HAP-1 (cell line): ENCODE results near the gene BMP7.
"Not testable (repeated sequence)": the region's sequence is repeated elsewhere in the genome, so short reads cannot be mapped to it uniquely, and the experiment has no call there.

ENCODE experiments used
- DNase-seq, 2 experiments: peaks; one replicate each; pipeline ENCODE4 v3.0.0-alpha.2; 2016 to 2020; ENCODE audit warnings: low spot score in 2 of 2
- H3K27me3 ChIP-seq: fragments of 250-450 bp; sonication (Bioruptor Pico); 2 replicates; pipeline ENCODE4 v1.5.1; 2020; ENCODE audit warnings: low read depth, mild to moderate bottlenecking, moderate library complexity
- H3K36me3 ChIP-seq: fragments of 250-450 bp; sonication (Bioruptor Pico); replicated peaks from 2 replicates; pipeline ENCODE4 v1.5.1; 2020; ENCODE audit warnings: mild to moderate bottlenecking
- H3K4me1 ChIP-seq: fragments of 250-450 bp; sonication (Bioruptor Pico); 2 replicates; pipeline ENCODE4 v1.5.1; 2020; ENCODE audit warnings: mild to moderate bottlenecking
- H3K4me3 ChIP-seq: fragments of 250-450 bp; sonication (Bioruptor Pico); 2 replicates; pipeline ENCODE4 v1.5.1; 2020; ENCODE audit warnings: mild to moderate bottlenecking, moderate library complexity
- H3K9me3 ChIP-seq: fragments of 250-450 bp; sonication (Bioruptor Pico); 2 replicates; pipeline ENCODE4 v1.5.1; 2020; ENCODE audit warnings: mild to moderate bottlenecking, moderate library complexity
- in situ Hi-C: fragments of 300-500 bp; cut with MboI; formaldehyde crosslinking; loops from 3 replicates; pipeline ENCODE4 v1.14.3; 2020; ENCODE audit warnings: low sequenced_read_pairs, inconsistent platforms, mixed read lengths

The BMP7 gene

DNA sequence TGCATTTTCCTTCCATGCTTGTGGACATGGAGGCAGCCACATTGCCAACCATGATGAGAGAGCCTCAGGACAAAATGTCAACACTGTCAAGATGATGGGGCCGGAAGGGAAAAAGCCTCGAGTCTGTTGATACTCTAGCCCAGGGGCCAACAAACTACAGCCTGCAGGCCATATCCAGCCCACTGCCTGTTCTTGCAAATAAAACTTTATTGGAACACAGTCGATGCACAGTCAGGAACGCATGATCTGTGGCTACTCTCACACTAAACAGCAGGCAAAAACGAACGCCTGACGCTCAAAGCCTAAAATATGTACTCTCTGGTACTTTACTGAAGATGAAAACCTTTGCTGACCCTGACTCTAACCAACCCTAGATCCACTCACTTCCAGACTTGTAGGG, 72.3 kb downstream of the BMP7 start:
- no peak for DNase-seq
- in situ Hi-C loops = no loop called here
- Histone ChIP-seq H3K36me3 (no peaks in the 10 kb centered on the region), H3K9me3 (no peaks in the 10 kb centered on the region), H3K4me3 (no peak overlapping the region), H3K27me3 (no peaks in the 10 kb centered on the region), H3K4me1 (no peaks in the 10 kb centered on the region)

DNA sequence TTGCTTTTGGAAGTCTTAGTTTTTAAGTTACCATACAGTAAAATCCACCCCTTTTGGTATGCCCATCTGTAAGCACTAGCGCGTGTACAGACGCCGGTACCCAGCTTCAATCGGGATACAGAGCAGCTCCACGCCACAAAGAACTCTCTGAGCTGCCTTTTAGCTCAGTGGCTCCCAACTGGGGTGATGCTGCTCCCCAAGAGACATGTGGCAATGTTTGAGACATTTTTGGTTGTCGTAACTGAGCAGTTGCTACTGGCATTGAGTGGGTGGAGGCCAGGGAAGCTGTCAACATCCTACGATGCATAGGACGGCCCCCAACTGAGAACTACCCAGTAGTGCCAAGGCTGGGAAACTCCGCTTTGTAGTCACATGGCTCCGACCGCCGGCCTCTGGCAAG, 73.3 kb downstream of the BMP7 start:
- H3K27me3 ChIP-seq = no peaks in the 10 kb centered on the region
- no peaks in the 10 kb centered on the region for H3K9me3 ChIP-seq
- no peaks in the 10 kb centered on the region for H3K36me3 ChIP-seq
- no peak for DNase-seq
- in situ Hi-C loops = no loop called here
- no peak overlapping the region for H3K4me3 ChIP-seq
- H3K4me1 ChIP-seq = no peaks in the 10 kb centered on the region

DNA sequence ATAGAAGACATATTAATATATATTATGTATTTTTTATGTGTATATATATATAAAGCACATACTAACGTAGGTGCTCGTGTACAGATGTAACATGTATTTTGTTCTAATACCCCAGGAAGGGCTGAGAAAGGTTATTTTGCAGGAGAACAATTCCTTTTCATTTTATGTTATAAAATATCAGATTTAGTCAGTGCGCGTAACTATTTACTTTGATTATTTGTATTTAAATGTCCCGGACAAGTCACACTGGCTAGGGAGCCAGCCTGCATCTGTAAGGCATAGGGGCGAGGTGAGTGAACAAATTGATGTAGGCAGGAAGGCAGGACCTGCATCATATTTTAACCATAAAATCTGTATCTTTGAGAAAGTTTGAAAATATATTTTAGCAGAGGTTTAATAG, 74.1 kb downstream of the BMP7 start:
- no peaks in the 10 kb centered on the region for H3K27me3 ChIP-seq
- H3K4me1 ChIP-seq = no peaks in the 10 kb centered on the region
- no peaks in the 10 kb centered on the region for H3K36me3 ChIP-seq
- no peaks in the 10 kb centered on the region for H3K9me3 ChIP-seq
- no peak for DNase-seq
- in situ Hi-C loops = no loop called here
- no peak overlapping the region for H3K4me3 ChIP-seq

DNA sequence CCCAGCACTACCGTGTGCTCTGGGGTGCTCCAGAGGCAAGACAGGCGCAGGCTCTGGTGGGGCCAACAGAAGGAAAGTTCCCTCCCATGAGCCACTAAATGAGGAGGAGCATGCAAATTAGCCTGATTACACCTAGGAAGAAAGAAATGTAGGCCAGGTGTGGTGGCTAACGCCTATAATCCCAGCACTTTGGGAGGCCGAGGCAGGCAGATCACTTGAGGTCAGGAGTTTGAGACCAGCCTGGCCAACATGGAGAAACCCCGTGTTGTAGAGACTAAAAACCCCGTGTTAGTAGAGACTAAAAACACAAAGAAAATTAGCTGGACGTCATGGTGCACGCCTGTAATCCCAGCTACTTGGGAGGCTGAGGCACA, 75.2 kb downstream of the BMP7 start:
- H3K36me3 ChIP-seq, DNase-seq, H3K27me3 ChIP-seq, H3K4me3 ChIP-seq, H3K4me1 ChIP-seq, H3K9me3 ChIP-seq, in situ Hi-C loops: not testable (repeated sequence)

DNA sequence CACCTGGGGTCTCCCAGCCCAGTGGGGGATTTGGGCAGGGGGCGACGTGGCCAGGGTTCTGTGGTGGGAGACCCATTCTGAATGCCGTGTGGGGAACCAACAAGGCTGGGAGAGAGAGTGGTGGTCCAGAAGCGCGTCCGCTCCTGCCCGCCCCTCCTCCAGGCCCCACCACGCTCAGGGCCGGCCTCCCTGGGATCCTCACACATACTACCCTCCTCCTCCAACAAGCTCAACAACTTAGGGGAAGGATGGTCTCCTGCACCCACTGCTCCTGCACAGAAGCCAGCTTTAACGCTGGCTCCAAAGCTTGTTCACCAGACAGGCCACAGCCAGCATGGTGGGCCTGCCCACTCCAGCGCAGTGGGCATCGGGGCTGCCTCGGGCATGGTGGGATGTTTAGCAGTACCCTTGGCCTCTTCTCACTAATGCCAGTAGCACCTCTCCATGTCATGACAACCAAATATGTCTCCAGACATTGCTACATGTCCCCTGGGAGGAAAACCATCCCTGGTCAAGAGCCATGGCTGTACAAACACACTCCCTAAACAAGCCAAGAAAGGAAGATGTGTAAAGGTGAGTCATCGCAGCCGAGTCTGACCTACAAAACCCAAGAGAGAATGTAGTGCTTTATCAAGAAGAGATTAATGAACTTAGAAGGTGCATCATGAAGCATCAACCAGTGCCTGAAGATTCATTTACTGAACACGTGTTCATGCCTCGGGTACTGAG, 75.7 kb downstream of the BMP7 start:
- Histone ChIP-seq H3K27me3 (no peaks in the 10 kb centered on the region), H3K4me3 (no peak overlapping the region), H3K36me3 (no peaks in the 10 kb centered on the region), H3K4me1 (no peaks in the 10 kb centered on the region), H3K9me3 (no peaks in the 10 kb centered on the region)
- in situ Hi-C loops = no loop called here
- DNase-seq = no peak

DNA sequence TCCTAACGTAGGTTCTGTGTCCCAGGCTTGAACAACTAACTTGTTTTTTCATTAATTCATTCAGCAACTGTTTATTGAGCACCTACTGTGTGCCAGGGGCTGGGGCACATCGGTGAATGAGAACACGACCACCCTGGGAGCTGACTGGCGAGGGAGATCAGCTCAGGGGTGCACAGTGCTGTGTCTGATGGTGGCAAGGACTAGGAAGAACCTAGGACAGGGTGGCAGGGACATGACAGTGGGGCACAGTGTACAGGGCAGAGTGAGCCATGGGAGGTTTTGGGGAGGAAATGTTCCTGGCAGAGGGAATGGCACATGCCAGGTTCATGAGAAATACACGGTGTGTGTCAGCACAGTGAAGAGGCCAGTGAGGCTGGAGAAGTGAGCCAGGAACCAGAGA, 76.7 kb downstream of the BMP7 start:
- no peaks in the 10 kb centered on the region for H3K36me3 ChIP-seq
- no peaks in the 10 kb centered on the region for H3K27me3 ChIP-seq
- no peaks in the 10 kb centered on the region for H3K9me3 ChIP-seq
- DNase-seq = no peak
- in situ Hi-C loops = no loop called here
- H3K4me3 ChIP-seq = no peak overlapping the region
- no peaks in the 10 kb centered on the region for H3K4me1 ChIP-seq

DNA sequence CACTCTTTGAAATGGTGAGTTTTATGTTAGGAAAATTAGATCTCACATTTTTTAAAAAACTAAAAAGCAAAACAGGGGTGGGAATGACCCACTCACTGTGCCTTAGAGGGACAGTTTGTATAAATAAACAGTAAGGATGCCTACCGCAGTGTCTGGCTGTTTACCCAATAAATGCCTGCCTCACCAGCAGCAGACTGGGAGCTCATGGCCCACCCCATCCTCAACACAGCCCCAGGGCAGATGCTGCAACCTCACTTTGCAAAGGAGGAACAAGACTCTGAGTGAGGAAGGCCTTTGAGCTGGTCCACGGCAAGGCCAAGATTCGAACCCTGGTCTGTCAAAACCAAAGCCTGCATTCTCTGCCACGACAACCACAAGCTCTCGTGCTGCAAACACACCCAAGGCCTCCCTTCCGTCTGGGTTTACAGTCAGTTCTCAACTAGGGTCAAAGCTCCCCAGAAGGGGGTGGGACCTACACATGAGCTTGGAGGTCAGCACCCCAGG, 77.8 kb downstream of the BMP7 start:
- in situ Hi-C loops = no loop called here
- Histone ChIP-seq H3K36me3 (no peaks in the 10 kb centered on the region), H3K27me3 (no peaks in the 10 kb centered on the region), H3K4me3 (no peak overlapping the region), H3K9me3 (no peaks in the 10 kb centered on the region), H3K4me1 (no peaks in the 10 kb centered on the region)
- DNase-seq = no peak

DNA sequence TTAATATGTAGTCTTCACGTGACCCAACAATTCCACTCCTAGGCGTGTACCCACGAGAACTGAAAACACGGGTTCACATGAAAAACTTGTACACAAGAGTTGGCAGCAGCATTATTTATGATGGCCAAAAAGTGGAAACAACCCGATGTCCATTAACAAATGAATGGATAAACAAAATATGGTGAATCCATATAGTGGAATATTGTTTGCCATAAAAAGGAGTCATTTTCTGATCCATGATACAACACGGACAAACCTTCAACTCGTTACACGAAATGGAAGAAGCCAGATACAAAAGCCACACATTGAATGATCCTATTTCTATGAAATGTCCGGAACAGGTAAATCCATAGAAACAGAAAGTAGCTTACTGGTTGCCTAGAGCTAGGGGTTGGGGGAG, 78.4 kb downstream of the BMP7 start:
- Histone ChIP-seq H3K4me3 (no peak overlapping the region), H3K4me1 (no peaks in the 10 kb centered on the region), H3K9me3 (no peaks in the 10 kb centered on the region), H3K36me3 (no peaks in the 10 kb centered on the region), H3K27me3 (no peaks in the 10 kb centered on the region)
- in situ Hi-C loops = no loop called here
- DNase-seq = no peak

DNA sequence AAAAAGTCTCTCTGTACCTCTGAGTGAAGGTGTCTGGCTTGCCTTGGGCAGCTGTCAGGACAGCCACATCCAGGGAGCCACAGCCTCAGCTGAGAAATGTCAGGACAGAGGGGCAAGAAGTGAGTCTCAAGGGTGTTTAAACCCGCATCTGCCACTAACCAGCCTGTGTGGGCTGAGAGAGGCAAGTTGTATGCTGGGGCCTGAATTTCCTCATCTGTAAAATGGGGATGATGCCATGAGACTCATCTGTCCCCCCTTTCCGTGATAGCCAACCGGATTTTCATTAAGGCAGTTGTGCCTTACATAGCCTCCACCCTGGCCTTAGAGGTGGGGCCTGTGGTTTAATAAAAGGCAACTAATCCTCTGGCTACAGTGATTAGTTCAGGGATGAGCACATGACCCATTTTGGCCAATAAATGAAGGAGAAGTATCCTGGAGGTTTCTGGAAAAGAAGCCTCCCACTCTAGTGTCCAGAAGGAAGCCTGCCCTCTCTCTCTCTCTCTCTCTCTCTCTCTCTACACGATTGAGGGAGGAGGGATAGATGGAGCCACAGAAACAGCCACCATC, 79.3 kb downstream of the BMP7 start:
- H3K4me1 ChIP-seq = no peaks in the 10 kb centered on the region
- no peaks in the 10 kb centered on the region for H3K27me3 ChIP-seq
- DNase-seq = no peak
- no peaks in the 10 kb centered on the region for H3K36me3 ChIP-seq
- no peaks in the 10 kb centered on the region for H3K9me3 ChIP-seq
- no peak overlapping the region for H3K4me3 ChIP-seq
- in situ Hi-C loops = no loop called here

DNA sequence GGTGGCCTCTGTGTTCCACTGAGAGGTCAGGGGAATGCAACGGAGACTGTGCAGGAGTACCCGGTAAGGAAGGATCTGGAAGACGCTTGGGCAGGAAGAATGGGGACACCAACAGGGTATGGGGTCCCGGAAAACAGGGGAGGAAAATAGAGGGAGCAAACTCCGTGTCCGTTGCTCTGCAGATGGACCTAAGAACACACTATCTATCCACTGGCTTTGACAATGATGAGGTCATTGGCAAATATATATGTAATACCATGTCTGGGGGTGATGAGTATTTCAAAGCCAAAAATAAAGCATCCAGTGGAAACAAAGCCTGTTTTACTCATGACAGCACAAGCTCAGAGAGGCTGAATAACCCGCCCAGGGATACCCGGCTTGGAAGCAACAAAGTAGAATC, 80.2 kb downstream of the BMP7 start:
- no peak for DNase-seq
- no peaks in the 10 kb centered on the region for H3K4me1 ChIP-seq
- H3K27me3 ChIP-seq = no peaks in the 10 kb centered on the region
- in situ Hi-C loops = no loop called here
- H3K36me3 ChIP-seq = no peaks in the 10 kb centered on the region
- no peak overlapping the region for H3K4me3 ChIP-seq
- H3K9me3 ChIP-seq = no peaks in the 10 kb centered on the region

DNA sequence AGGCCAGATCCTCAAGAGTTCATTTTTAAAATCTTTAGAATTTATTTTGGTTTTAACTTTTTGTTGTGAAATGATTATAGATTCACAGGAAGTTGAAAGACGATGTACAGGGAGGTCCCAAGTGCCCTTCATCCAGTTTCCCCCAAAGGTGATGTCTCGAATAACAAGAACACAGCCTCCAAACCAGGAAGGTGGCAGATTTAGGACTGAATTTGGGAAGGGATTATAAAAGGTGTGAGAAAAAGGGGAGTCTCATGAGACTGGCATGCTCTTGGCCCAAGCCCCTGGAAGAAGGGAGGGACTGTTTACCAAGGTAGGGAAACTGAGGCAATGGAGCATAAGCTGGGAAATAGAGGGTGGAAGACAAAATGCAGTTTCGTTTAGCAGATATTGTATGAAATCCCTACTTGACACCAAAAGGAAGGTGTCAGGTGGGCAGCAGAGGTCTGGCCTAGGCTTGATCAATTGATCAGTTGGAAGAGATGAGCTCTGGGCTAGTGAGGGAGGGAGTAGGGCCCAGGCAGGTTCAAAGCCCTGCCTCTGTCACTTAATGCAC, 81.2 kb downstream of the BMP7 start:
- no peaks in the 10 kb centered on the region for H3K36me3 ChIP-seq
- no peaks in the 10 kb centered on the region for H3K27me3 ChIP-seq
- no peaks in the 10 kb centered on the region for H3K4me1 ChIP-seq
- no peak for DNase-seq
- H3K4me3 ChIP-seq = no peak overlapping the region
- in situ Hi-C loops = no loop called here
- no peaks in the 10 kb centered on the region for H3K9me3 ChIP-seq

DNA sequence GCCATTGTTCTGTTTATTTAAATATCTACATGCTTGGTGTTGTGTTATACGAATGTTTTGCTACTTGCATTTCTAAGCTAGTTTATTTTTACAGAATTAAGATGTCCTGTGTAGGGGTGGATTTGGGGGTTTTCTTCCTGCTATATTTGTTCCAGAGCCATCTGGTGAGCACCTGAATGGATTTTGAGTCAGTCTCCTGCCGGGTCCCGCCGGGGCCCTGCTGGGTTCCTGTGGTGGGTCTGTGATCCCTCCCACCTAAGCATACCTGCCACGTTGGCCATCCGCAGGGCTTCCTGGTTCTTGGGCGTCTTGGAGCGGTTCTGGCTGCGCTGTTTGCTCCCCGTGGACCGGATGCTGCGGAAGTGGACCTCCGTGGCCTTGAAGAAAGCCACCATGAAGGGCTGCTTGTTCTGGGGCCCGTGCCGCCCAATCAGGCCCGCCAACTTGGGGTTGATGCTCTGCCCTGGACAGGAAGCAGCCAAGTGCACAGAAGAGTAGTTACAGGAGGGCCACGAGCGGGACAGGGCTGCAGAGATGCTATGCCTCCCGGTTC, 82.9 kb downstream of the BMP7 start:
- Histone ChIP-seq H3K9me3 (no peaks in the 10 kb centered on the region), H3K36me3 (no peaks in the 10 kb centered on the region), H3K4me1 (no peaks in the 10 kb centered on the region), H3K4me3 (no peak overlapping the region), H3K27me3 (no peaks in the 10 kb centered on the region)
- in situ Hi-C loops = no loop called here
- DNase-seq = no peak

DNA sequence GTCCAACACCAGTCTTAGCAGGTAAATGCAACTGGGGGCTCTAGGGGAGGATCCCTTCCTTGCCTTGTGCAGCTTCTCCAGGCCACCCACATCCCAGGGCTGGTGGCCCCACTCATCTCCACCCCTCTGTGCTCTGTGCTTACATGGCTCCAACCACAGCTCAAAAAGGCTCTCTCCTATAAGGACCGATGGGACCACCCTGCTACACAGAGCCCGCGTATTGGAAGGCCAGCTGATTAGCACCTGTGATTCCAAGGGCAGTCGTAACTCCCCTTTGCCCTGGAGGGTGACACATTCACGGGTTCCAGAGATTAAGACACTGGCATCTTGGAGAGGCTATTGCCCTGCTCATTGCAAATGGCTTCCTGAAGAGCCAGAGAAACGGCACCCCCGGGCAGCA, 84.8 kb downstream of the BMP7 start:
- no peak overlapping the region for H3K4me3 ChIP-seq
- H3K27me3 ChIP-seq = no peaks in the 10 kb centered on the region
- no peaks in the 10 kb centered on the region for H3K36me3 ChIP-seq
- in situ Hi-C loops = no loop called here
- H3K9me3 ChIP-seq = no peaks in the 10 kb centered on the region
- no peak for DNase-seq
- H3K4me1 ChIP-seq = no peaks in the 10 kb centered on the region

DNA sequence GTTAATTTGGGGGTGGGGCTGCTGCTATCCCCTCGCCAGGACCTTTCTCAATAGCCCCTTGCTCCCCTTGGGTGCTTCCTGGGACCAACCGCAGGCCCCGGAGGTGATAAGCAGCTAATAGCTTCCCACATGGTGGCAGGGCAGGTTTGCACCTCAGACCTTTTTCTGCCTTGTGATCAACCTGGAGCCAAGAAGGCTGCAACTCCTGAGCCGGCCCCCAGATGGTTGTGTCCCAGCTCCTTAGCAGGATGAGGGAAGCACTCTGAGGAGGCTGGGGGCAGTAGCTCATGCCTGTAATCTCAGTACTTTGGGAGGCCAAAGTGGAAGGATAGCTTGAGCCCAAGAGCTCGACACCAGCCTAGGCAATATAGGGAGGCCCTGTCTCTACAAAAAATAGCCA, 85.5 kb downstream of the BMP7 start:
- no peaks in the 10 kb centered on the region for H3K27me3 ChIP-seq
- in situ Hi-C loops = no loop called here
- no peak overlapping the region for H3K4me3 ChIP-seq
- no peaks in the 10 kb centered on the region for H3K36me3 ChIP-seq
- H3K9me3 ChIP-seq = no peaks in the 10 kb centered on the region
- no peaks in the 10 kb centered on the region for H3K4me1 ChIP-seq
- DNase-seq = no peak
